ENCODE measurements around the gene ASCC1.

ASCC1 gene

GRCh38 chr10:72090326-72090725, 125.8 kb downstream of the ASCC1 start:
- Mint-ChIP-seq H3K36me3 (ENCODE audit: low read depth) (peaks cover 31% of the 10 kb centered on the region), H3K4me3 (peak overlapping the region; percentile 76), H3K27me3 (ENCODE audit: low read depth) (no peaks in the 10 kb centered on the region), H3K27ac (peak overlapping the region; percentile 99), H3K4me1 (ENCODE audit: low read depth) (peaks cover 51% of the 10 kb centered on the region), H3K9me3 (no peaks in the 10 kb centered on the region)

DNA sequence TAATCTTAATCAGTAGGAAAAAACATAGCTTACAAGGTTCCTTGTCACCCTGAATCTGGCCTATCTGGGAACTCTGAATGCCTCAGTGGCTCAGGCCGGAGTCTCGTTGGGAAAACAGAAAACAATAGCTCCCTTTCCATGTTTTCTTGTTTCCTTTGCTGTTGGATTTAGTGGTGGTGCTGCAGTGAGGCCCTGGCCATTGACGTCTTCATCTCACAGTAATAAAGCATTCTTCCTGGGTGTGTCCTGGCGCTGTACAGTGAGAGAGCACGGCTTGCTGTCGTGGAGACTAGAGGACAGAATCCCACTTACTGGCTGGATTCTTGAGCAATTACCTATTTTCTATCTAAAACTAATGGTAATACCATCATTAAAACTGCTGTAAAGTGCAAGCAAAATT, 126.5 kb downstream of the ASCC1 start:
- Mint-ChIP-seq H3K36me3 (ENCODE audit: low read depth) (peaks cover 35% of the 10 kb centered on the region), H3K9me3 (no peaks in the 10 kb centered on the region), H3K4me1 (ENCODE audit: low read depth) (peaks cover 54% of the 10 kb centered on the region), H3K4me3 (peak overlapping the region; percentile 76), H3K27me3 (ENCODE audit: low read depth) (no peaks in the 10 kb centered on the region), H3K27ac (peak overlapping the region; percentile 99)

GRCh38 chr10:72088889-72089575, 127.0 kb downstream of the ASCC1 start:
- no peaks in the 10 kb centered on the region for H3K9me3 Mint-ChIP-seq
- peak overlapping the region; percentile 99 for H3K27ac Mint-ChIP-seq
- H3K27me3 Mint-ChIP-seq (ENCODE audit: low read depth) = no peaks in the 10 kb centered on the region
- H3K36me3 Mint-ChIP-seq (ENCODE audit: low read depth) = peaks cover 35% of the 10 kb centered on the region
- H3K4me3 Mint-ChIP-seq = peak overlapping the region; percentile 99
- peaks cover 54% of the 10 kb centered on the region for H3K4me1 Mint-ChIP-seq (ENCODE audit: low read depth)

DNA sequence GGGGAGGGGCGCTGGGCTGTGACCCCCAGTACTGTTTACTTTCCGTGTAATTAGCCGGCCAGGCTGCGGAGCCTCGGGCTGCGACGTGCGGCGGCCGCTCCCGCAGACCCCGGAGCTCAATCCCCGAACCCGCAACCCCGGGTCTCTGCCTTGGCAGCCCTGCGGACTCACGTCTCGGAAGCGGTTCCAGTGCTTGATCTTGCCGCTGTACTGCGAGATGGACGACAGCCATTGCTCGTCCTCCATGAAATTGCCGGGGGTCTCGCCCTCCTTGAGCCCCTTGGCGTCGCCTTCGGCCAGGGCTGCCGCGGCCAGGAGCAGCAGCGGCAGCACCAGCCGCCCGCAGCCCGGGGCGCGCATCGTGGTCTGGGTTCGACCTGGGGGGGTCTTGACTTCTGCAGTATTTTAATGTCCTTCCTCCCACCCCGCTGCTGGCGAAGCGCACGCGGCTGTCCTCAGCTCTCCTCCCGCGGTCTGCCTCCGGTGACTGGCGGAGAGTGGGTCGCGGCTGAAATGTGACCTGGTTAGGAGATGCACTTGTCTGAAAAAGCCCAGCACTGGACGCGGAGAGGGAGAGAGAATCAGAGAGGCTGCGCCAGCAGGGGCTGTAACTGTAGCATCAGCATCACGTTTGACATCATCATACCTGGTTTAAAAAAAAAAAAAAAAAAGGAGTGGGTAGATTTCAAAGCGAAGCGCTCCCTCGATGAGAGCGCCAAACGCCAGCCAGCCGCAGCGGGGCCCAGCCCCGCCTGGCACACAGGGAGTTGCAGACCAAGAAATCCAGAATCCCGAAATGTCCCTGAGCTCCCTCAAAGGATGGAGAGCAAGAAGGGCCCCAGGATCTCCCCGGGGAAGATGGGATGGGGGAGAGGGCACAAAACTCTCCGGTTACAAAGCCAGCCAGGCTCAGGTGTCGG, 127.8 kb downstream of the ASCC1 start, which contains the start of gene SPOCK2:
Gene SPOCK2 (minus strand): TSS at position 583 of the 920 bp plus-strand sequence. CDS start 223 bp downstream, at position 360.
- Mint-ChIP-seq H3K27me3 (ENCODE audit: low read depth) (no peaks in the 10 kb centered on the region), H3K4me1 (ENCODE audit: low read depth) (peaks cover 57% of the 10 kb centered on the region), H3K4me3 (peak within 1 kb of the TSS; percentile 99), H3K9me3 (no peaks in the 10 kb centered on the region), H3K36me3 (ENCODE audit: low read depth) (peaks cover 39% of the 10 kb centered on the region), H3K27ac (peak within 1 kb of the TSS; percentile 99)

GRCh38 chr10:72087392-72087968, 128.6 kb downstream of the ASCC1 start:
- Mint-ChIP-seq H3K9me3 (no peaks in the 10 kb centered on the region), H3K4me1 (ENCODE audit: low read depth) (peaks cover 60% of the 10 kb centered on the region), H3K36me3 (ENCODE audit: low read depth) (peaks cover 42% of the 10 kb centered on the region), H3K27ac (peak overlapping the region; percentile 93), H3K27me3 (ENCODE audit: low read depth) (no peaks in the 10 kb centered on the region), H3K4me3 (peak overlapping the region; percentile 96)

DNA sequence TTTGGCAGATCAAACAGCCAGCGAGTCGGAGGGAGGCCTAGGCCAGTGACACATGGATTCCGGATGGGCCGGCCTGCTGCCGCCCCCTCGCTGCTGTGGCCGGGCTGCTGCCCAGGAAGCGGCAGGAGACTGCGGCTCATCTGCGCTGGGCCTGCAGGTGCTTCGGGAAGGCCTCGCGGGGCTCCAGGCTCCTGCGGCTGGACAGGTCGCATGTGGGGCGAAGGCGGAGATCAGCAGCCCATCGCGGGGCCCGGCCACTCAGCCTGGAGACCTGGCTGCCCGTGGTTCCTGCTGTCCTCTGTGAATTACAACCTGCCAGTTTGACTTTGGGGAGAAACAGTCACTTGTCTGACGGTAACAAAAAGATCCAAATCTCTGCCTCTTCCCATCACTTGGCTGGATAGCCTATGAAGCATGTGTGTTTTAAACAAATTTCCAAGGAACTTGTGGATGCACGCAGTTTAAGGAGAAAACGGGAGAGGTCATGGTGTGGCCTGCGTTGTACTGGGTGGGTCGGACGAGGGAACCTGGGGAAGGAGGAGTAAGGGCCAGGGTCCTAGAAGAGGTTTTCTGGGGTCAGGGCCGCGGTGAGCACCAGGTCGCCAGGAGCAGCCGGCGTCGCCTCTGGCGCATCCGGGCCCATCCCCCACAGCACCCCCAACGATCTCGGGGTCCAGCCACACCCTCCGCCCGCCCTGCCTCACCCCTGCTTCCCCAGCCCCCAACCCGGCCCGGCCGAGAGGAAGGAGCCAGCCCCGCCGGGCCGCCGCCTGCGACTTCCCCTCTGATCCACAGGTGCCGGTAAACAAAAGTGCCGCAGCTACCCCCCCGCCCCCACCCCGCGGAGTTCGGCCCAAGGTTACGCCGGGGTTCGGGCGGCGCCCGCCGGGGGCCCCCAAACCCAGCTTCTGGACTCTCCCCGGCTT, 129.3 kb downstream of the ASCC1 start:
- no peaks in the 10 kb centered on the region for H3K27me3 Mint-ChIP-seq (ENCODE audit: low read depth)
- H3K9me3 Mint-ChIP-seq = no peaks in the 10 kb centered on the region
- peaks cover 66% of the 10 kb centered on the region for H3K4me1 Mint-ChIP-seq (ENCODE audit: low read depth)
- peaks cover 40% of the 10 kb centered on the region for H3K36me3 Mint-ChIP-seq (ENCODE audit: low read depth)
- peak overlapping the region; percentile 98 for H3K4me3 Mint-ChIP-seq
- peak overlapping the region; percentile 92 for H3K27ac Mint-ChIP-seq

DNA sequence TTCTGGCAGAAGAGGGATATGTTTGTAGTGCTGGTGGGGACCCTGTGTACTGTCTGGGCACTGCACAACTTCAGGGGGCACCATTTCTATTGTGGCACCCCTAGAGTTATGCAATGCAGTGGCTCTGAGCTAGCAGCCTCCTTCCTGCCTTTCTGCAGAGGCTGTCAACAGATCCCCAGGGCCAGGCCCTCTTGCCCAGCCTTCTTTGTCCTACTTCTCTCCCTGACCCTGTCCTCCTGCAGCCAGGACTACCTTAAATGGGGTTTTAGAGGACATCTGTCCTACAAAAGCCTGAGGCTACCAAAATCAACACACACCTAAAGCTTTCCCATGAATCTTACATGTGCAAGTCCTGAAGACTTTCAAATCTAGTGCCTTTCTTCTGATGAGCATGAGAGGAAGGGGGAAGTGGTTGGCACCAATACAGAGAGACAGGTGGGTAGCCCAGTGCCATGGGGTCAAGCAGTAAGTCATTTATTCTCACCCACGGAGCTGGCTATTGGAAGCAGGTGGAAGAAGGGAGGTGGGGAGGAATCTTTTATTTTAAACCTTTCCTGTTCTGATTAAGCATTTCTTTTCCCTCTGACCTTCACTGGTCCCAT, 130.1 kb downstream of the ASCC1 start:
- no peaks in the 10 kb centered on the region for H3K27me3 Mint-ChIP-seq (ENCODE audit: low read depth)
- H3K27ac Mint-ChIP-seq = peak overlapping the region; percentile 92
- H3K4me3 Mint-ChIP-seq = peak overlapping the region; percentile 98
- no peaks in the 10 kb centered on the region for H3K9me3 Mint-ChIP-seq
- peaks cover 69% of the 10 kb centered on the region for H3K4me1 Mint-ChIP-seq (ENCODE audit: low read depth)
- peaks cover 42% of the 10 kb centered on the region for H3K36me3 Mint-ChIP-seq (ENCODE audit: low read depth)

DNA sequence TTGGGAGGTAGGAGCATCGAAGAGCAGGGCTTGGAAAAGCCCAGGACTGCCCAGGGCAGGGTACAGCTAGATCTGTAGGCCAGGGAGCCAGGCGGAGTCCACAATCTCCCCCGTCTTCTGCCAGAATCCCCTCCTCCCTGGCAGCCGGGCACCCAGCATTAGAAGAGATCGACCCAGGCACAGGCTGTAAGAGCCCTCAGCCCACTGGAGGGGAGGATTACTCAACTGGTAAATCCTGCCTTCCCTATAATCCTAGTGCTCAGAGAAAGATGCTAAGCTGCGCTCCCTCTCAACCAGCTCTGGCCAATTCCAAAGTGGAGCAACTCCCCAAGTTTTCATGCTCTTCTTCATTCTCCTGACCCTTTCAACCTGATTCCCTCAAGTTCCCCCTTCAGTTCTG, 130.9 kb downstream of the ASCC1 start:
- H3K27ac Mint-ChIP-seq = peak overlapping the region; percentile 92
- H3K4me1 Mint-ChIP-seq (ENCODE audit: low read depth) = peaks cover 69% of the 10 kb centered on the region
- no peaks in the 10 kb centered on the region for H3K9me3 Mint-ChIP-seq
- H3K36me3 Mint-ChIP-seq (ENCODE audit: low read depth) = peaks cover 43% of the 10 kb centered on the region
- H3K27me3 Mint-ChIP-seq (ENCODE audit: low read depth) = no peaks in the 10 kb centered on the region
- H3K4me3 Mint-ChIP-seq = peak overlapping the region; percentile 98

GRCh38 chr10:72083790-72084459, 132.2 kb downstream of the ASCC1 start:
- no peaks in the 10 kb centered on the region for H3K27me3 Mint-ChIP-seq (ENCODE audit: low read depth)
- peak overlapping the region; percentile 98 for H3K4me3 Mint-ChIP-seq
- H3K27ac Mint-ChIP-seq = peak overlapping the region; percentile 83
- no peaks in the 10 kb centered on the region for H3K9me3 Mint-ChIP-seq
- peaks cover 68% of the 10 kb centered on the region for H3K4me1 Mint-ChIP-seq (ENCODE audit: low read depth)
- H3K36me3 Mint-ChIP-seq (ENCODE audit: low read depth) = peaks cover 47% of the 10 kb centered on the region

DNA sequence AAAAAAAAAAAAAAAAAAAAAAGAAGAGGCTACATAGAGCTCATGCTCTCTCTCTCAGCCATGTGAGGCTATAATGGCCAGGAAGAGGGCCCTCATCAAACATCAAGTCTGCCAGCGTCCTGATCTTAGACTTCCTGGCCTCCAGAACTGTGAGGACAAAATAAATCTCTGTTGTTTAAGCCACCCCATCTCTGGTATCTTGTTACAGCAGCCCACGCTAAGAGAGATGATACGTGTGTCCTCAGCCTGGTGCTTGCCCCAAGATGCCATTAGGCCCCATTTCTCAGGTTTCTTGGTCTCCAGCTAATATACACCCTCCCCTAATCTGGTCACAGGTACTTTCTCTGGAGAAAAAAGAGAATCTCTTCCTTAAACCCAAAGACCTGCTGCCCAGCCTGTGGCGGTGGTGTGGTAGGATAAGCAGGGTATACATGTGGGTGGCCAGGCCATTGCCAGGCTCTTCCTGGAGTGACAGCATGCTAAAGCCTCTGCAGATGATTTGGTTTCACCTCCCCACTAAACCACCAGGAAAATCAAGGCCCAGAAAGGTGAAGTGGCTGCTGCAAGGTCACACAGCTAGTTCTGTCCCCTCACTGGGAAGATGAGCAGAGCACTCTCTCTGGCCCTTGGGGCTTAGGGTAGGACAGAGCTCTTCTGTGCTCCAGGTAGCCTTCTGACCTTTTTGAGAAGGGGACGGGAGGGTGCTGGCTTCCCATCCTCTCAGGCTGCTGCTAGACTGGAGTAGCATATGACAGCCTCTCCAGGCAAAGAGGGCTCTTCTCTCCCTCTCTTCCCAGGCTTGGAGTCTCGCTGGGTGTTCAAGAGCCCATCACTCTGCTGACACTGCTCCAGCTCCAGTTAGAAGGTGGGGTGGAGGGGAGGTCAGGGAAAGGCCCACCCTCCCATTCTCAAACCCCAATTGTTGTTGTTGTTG, 133.0 kb downstream of the ASCC1 start:
- H3K4me3 Mint-ChIP-seq = peak overlapping the region; percentile 98
- no peaks in the 10 kb centered on the region for H3K27me3 Mint-ChIP-seq (ENCODE audit: low read depth)
- H3K36me3 Mint-ChIP-seq (ENCODE audit: low read depth) = peaks cover 49% of the 10 kb centered on the region
- H3K27ac Mint-ChIP-seq = peak overlapping the region; percentile 83
- H3K4me1 Mint-ChIP-seq (ENCODE audit: low read depth) = peaks cover 68% of the 10 kb centered on the region
- no peaks in the 10 kb centered on the region for H3K9me3 Mint-ChIP-seq

DNA sequence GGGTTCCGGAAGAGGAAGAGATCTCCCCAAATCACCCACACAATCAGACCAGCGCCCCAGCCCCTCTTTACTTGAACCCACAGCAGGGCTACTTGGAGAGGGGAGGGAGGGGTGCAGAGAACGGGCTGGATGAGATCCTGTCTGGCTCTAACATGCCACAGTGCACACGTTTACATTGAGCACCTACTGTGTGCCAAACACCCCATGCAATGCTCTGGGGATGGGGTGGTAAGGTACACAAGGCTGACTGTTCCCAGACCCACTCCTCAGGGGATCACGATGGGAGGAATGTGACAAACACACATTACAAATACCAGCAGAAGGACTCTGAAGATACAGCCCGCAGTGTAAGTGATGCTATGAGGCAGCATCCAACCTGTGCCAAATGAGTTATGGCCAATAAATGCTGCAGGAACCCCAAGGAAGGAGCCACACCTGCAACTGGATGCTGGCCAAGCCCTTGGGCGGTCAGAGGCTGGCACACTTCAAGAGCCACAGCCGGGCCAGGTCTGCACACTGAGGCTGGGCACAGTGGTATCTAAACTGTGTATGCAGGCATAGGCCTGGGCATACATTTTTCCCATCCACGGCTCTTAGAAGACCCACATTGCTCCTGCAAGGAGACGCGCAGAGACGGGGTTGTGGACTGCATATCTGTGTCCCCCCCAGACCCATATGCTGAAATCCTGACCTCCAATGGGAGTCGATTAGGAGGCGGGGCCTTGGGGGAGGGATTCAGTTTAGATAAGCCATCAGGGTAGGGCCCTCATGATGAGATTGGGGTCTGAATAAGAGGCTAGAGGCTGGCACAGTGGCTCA, 134.1 kb downstream of the ASCC1 start:
- Mint-ChIP-seq H3K4me1 (ENCODE audit: low read depth) (peaks cover 75% of the 10 kb centered on the region), H3K36me3 (ENCODE audit: low read depth) (peaks cover 49% of the 10 kb centered on the region), H3K4me3 (peak overlapping the region; percentile 5), H3K9me3 (no peaks in the 10 kb centered on the region), H3K27ac (peak overlapping the region; percentile 26), H3K27me3 (ENCODE audit: low read depth) (no peaks in the 10 kb centered on the region)

DNA sequence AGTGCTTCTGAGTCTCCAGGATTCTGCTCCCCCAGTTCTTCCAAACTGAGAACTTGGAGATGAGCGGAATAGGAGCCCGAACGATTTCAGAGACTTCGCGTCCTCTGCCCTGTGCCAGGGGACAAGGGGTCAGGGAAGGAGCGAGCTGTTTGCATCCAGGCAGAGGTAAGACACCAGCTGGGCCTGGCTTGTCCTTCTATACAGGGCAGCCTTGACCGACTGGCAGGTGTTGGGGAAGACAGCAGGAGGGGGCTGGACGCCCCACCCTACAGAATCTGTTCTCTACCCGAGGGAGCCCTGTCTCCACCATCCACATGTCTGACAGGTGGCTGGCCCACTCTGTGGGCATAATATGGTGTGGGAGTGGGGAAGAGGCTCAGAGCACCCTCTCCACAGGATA, 134.9 kb downstream of the ASCC1 start:
- H3K4me3 Mint-ChIP-seq = peak overlapping the region; percentile 5

More for the DNA sequence above, 134.9 kb downstream of the ASCC1 start:
- Mint-ChIP-seq H3K36me3 (ENCODE audit: low read depth) (peaks cover 45% of the 10 kb centered on the region), H3K27ac (no peak overlapping the region), H3K27me3 (ENCODE audit: low read depth) (no peaks in the 10 kb centered on the region), H3K4me1 (ENCODE audit: low read depth) (peaks cover 75% of the 10 kb centered on the region), H3K9me3 (no peaks in the 10 kb centered on the region)

Data from T-helper 1 cell treated with Interleukin-12 subunit alpha and Interleukin-12 subunit beta and Interleukin-4 antibody, amounts not matched to agents 30 μg/mL and 1 μg/mL, for 36 hours (primary cell).